Fibroblast of lung (primary cell): Measurements from ENCODE around the gene MOSPD3.

Source experiments
- CTCF ChIP-seq, 2 donors: IDR thresholded peaks in 1 of 2; conservative IDR thresholded peaks in 1 of 2; 1 replicate in 1 of 2; 2 replicates in 1 of 2; pipeline ENCODE4 v1.5.1; 2011 to 2012; ENCODE audit warnings: low read length in 2 of 2, control low read depth in 1 of 2, inconsistent platforms in 1 of 2, low read depth in 1 of 2, mild to moderate bottlenecking in 1 of 2
- EZH2 ChIP-seq: IDR thresholded peaks from 2 replicates; pipeline ENCODE4 v1.5.1; 2012; ENCODE audit warnings: low read length, control low read depth, mild to moderate bottlenecking; ENCODE audit errors: missing control alignments

DNA sequence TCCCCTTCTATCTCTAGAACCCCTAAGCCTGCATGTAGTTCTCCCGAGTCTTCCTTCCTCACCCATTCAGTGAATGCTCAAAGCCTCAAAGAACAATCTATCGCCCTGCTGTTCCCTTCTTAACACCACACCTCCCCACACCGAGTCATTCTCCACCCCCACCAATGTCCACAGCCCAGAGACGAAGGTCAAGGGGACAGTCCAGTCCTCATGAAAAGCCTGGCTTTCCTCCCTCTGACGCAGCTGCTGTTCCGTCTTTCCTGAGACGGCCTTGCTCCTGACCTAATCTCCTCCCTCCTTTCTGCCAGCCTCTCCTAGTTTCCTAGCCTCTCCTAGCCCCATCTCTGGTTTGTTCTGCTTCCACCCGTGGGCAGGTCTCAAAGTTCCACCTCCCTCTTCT, 9.2 kb downstream of the MOSPD3 start:
- no peak for TF ChIP-seq CTCF (conservative IDR thresholded peaks at IDR 0.05 in 1 of 2, IDR thresholded peaks at IDR 0.05 in 1 of 2; ENCODE audit: low read depth in 1 of 2, low read length in 2 of 2)
- TF ChIP-seq EZH2 = no peak
